Activated CD8-positive, alpha-beta memory T cell treated with anti-CD3 and anti-CD28 coated beads for 36 hours (primary cell): ENCODE data around the gene TTC39A. TPM values are rescaled to one million over a fixed set of nuclear protein-coding genes. Genes with fewer than 3 reads are reported as not detected.

Source experiments
- CTCF ChIA-PET: fragments of 350-600 bp; sonication (Branson Sonifier 250); formaldehyde crosslinking; loops from one replicate; lab custom pipeline; 2021; ENCODE audit warnings: antibody characterized with exemption; lab: Charles Lee
- POLR2A ChIA-PET: fragments of 350-600 bp; sonication (Branson Sonifier 250); formaldehyde crosslinking; loops from one replicate; lab custom pipeline; 2021; ENCODE audit warnings: antibody characterized with exemption; lab: Charles Lee
- total RNA-seq, 2 experiments: library from RNA; stranded (reverse); gene quantifications; one replicate each; pipeline ENCODE4 v1.2.3, GENCODE V29; 2021

TTC39A gene
- total RNA-seq, 2 experiments from 2014 or later = 0.21 TPM; not detected in 1

- POLR2A ChIA-PET = no interaction called here
- CTCF ChIA-PET = interaction anchor here (0.7 to 2.5 kb wide), 3 partner anchors 11 to 252 kb away, joined by 3 to 5 read pairs (median 3); no protein-coding TSS in a partner anchor
These were observed 45.3 kb downstream of the TTC39A start for GRCh38 chr1:51285055-51285454.

GRCh38 chr1:51284487-51284954, 45.8 kb downstream of the TTC39A start:
- CTCF ChIA-PET = interaction anchor here (2.5 kb wide), 1 partner anchor 12 kb away, joined by 5 read pairs; no protein-coding TSS in a partner anchor
- POLR2A ChIA-PET = no interaction called here

- CTCF ChIA-PET = interaction anchor here (2.5 kb wide), 1 partner anchor 13 kb away, joined by 5 read pairs; no protein-coding TSS in a partner anchor
These were observed 46.4 kb downstream of the TTC39A start for GRCh38 chr1:51283979-51284378.

GRCh38 chr1:51282605-51283004, 47.8 kb downstream of the TTC39A start:
- ChIA-PET POLR2A (interaction anchor here (0.7 kb wide), 1 partner anchor 151 kb away, joined by 7 read pairs; no protein-coding TSS in a partner anchor), CTCF (interaction anchor here (1.1 to 2.5 kb wide), 2 partner anchors 9 to 14 kb away, joined by 5 read pairs; no protein-coding TSS in a partner anchor)

More at GRCh38 chr1:51283979-51284378, 46.4 kb downstream of the TTC39A start:
- POLR2A ChIA-PET = no interaction called here

- CTCF ChIA-PET = interaction anchor here (1.1 kb wide), 1 partner anchor 8 kb away, joined by 5 read pairs; no protein-coding TSS in a partner anchor
These were observed 48.6 kb downstream of the TTC39A start for GRCh38 chr1:51281807-51282206.

GRCh38 chr1:51280321-51280978, 49.9 kb downstream of the TTC39A start:
- ChIA-PET POLR2A (no interaction called here), CTCF (no interaction called here)

More at GRCh38 chr1:51281807-51282206, 48.6 kb downstream of the TTC39A start:
- POLR2A ChIA-PET = no interaction called here

GRCh38 chr1:51276286-51276685, 54.1 kb downstream of the TTC39A start:
- CTCF ChIA-PET = no interaction called here
- POLR2A ChIA-PET = no interaction called here

- CTCF ChIA-PET = no interaction called here
- POLR2A ChIA-PET = no interaction called here
These were observed 55.7 kb downstream of the TTC39A start for GRCh38 chr1:51274676-51275075.

GRCh38 chr1:51272916-51273315, 57.4 kb downstream of the TTC39A start:
- ChIA-PET CTCF (no interaction called here), POLR2A (no interaction called here)

- ChIA-PET CTCF (no interaction called here), POLR2A (no interaction called here)
These were observed 59.6 kb downstream of the TTC39A start for GRCh38 chr1:51270751-51271150.

- CTCF ChIA-PET = no interaction called here
- POLR2A ChIA-PET = no interaction called here
These were observed 61.7 kb downstream of the TTC39A start for GRCh38 chr1:51268634-51269033.

- ChIA-PET CTCF (interaction anchor here (0.6 to 0.7 kb wide), 2 partner anchors 30 to 555 kb away, joined by 3 to 4 read pairs; partner anchors contain the start of gene RNF11), POLR2A (no interaction called here)
These were observed 63.6 kb downstream of the TTC39A start for GRCh38 chr1:51266791-51267190.

GRCh38 chr1:51266181-51266580, 64.2 kb downstream of the TTC39A start:
- CTCF ChIA-PET = interaction anchor here (0.8 to 1.0 kb wide), 2 partner anchors 30 to 337 kb away, joined by 3 read pairs; no protein-coding TSS in a partner anchor
- POLR2A ChIA-PET = no interaction called here

GRCh38 chr1:51265618-51266017, 64.7 kb downstream of the TTC39A start:
- POLR2A ChIA-PET = no interaction called here
- CTCF ChIA-PET = interaction anchor here (0.8 to 1.0 kb wide), 2 partner anchors 31 to 337 kb away, joined by 3 read pairs; no protein-coding TSS in a partner anchor

GRCh38 chr1:51264451-51264850, 65.9 kb downstream of the TTC39A start:
- POLR2A ChIA-PET = no interaction called here
- CTCF ChIA-PET = interaction anchor here (1.0 kb wide), 1 partner anchor 72 kb away, joined by 3 read pairs; no protein-coding TSS in a partner anchor

GRCh38 chr1:51263147-51263877, 67.0 kb downstream of the TTC39A start:
- ChIA-PET CTCF (no interaction called here), POLR2A (no interaction called here)

- ChIA-PET POLR2A (no interaction called here), CTCF (no interaction called here)
These were observed 75.0 kb downstream of the TTC39A start for GRCh38 chr1:51255331-51255730.

GRCh38 chr1:51253691-51254090, 76.7 kb downstream of the TTC39A start:
- CTCF ChIA-PET = interaction anchor here (0.8 kb wide), 1 partner anchor 43 kb away, joined by 3 read pairs; no protein-coding TSS in a partner anchor

GRCh38 chr1:51252366-51252765, 78.0 kb downstream of the TTC39A start:
- CTCF ChIA-PET = interaction anchor here (0.7 to 1.5 kb wide), 2 partner anchors 11 to 45 kb away, joined by 3 to 4 read pairs; no protein-coding TSS in a partner anchor
- POLR2A ChIA-PET = no interaction called here

More at GRCh38 chr1:51253691-51254090, 76.7 kb downstream of the TTC39A start:
- POLR2A ChIA-PET = interaction anchor here (0.6 kb wide), 1 partner anchor 170 kb away, joined by 4 read pairs; no protein-coding TSS in a partner anchor
